H1 (cell line): ENCODE measurements around the gene CTSG. TPM values are rescaled to one million over a fixed set of nuclear protein-coding genes. Genes with fewer than 3 reads are reported as not detected.

Source experiments
- CTCF ChIA-PET: fragments of 300-600 bp; sonication (Branson Sonifier 250); formaldehyde crosslinking; loops from one replicate; lab custom pipeline; 2021; ENCODE audit not compliant: partially characterized antibody; lab: Charles Lee
- POLR2A ChIA-PET: fragments of 300-600 bp; sonication (Branson Sonifier 250); formaldehyde crosslinking; loops from one replicate; lab custom pipeline; 2021; ENCODE audit warnings: inconsistent platforms; ENCODE audit not compliant: partially characterized antibody; lab: Charles Lee
- DNase-seq, 2 experiments: peaks; one replicate each; pipeline versions ENCODE4 v3.0.0 to v3.0.0-alpha.2; 2010 to 2022; ENCODE audit warnings: low spot score in 2 of 2, low read depth in 1 of 2, mixed read lengths in 1 of 2
- FAIRE-seq: peaks from 2 replicates; lab custom pipeline; 2011; peaks lifted over from hg19 to GRCh38; lab: Jason Lieb, UNC
- H2AFZ ChIP-seq: 2 replicates; pipeline ENCODE4 v1.8.1; 2012; ENCODE audit warnings: low read length, inconsistent platforms
- H2AK5ac ChIP-seq: 2 replicates; pipeline ENCODE4 v1.6.1; 2013; ENCODE audit warnings: low read depth, low read length
- H2BK120ac ChIP-seq: replicated peaks from 2 replicates; pipeline ENCODE3; 2013; ENCODE audit warnings: low read depth, low read length, inconsistent platforms
- H2BK12ac ChIP-seq: 2 replicates; pipeline ENCODE4 v1.6.1; 2013; ENCODE audit warnings: low read depth, low read length
- H2BK15ac ChIP-seq: 2 replicates; pipeline ENCODE4 v1.6.1; 2013; ENCODE audit warnings: low read length
- H2BK20ac ChIP-seq: 2 replicates; pipeline ENCODE4 v1.6.1; 2013; ENCODE audit warnings: low read length
- H2BK5ac ChIP-seq: 2 replicates; pipeline ENCODE4 v1.6.1; 2013; ENCODE audit warnings: low read depth, low read length
- H3K14ac ChIP-seq: 2 replicates; pipeline ENCODE4 v1.6.1; 2013; ENCODE audit warnings: inconsistent platforms; ENCODE audit not compliant: insufficient read length
- H3K18ac ChIP-seq: 2 replicates; pipeline ENCODE4 v1.6.1; 2013; ENCODE audit warnings: low read length; ENCODE audit errors: extremely low read depth
- H3K23ac ChIP-seq: 2 replicates; pipeline ENCODE4 v1.6.1; 2013; ENCODE audit warnings: inconsistent platforms; ENCODE audit not compliant: insufficient read length
- H3K23me2 ChIP-seq: 2 replicates; pipeline ENCODE4 v1.6.1; 2013; ENCODE audit warnings: low read depth, low read length
- H3K27ac ChIP-seq: 2 replicates; pipeline ENCODE4 v1.6.1; 2011; ENCODE audit warnings: low read depth, low read length, inconsistent platforms
- H3K27me3 ChIP-seq, 4 experiments: replicated peaks in 1 of 4; 1 replicate in 1 of 4; 2 replicates in 3 of 4; pipeline versions ENCODE4 v1.6.1 to v1.8.1; 2011 to 2013; ENCODE audit warnings: low read length in 3 of 4, mild to moderate bottlenecking in 3 of 4, inconsistent platforms in 2 of 4, mixed read lengths in 2 of 4, moderate library complexity in 1 of 4; ENCODE audit not compliant: control insufficient read depth in 3 of 4, insufficient read depth in 3 of 4; ENCODE audit errors: extremely low read depth in 1 of 4
- H3K36me3 ChIP-seq, 4 experiments: 2 replicates each; pipeline versions ENCODE4 v1.6.1 to v1.8.1; 2011 to 2013; ENCODE audit warnings: mild to moderate bottlenecking in 4 of 4, low read length in 3 of 4, moderate library complexity in 2 of 4, control low read depth in 1 of 4, inconsistent platforms in 1 of 4; ENCODE audit not compliant: insufficient read depth in 4 of 4, control insufficient read depth in 2 of 4
- H3K4ac ChIP-seq: replicated peaks from 2 replicates; pipeline ENCODE3; 2013; ENCODE audit warnings: low read length, low read depth, mixed read lengths, inconsistent platforms; ENCODE audit not compliant: insufficient read length
- H3K4me1 ChIP-seq, 4 experiments: replicated peaks in 1 of 4; 1 replicate in 1 of 4; 2 replicates in 3 of 4; pipeline versions ENCODE4 v1.6.1 to v1.8.1; 2011 to 2013; ENCODE audit warnings: low read length in 3 of 4, inconsistent platforms in 2 of 4, mixed read lengths in 1 of 4; ENCODE audit not compliant: insufficient read depth in 4 of 4, control insufficient read depth in 3 of 4
- H3K4me2 ChIP-seq, 2 experiments: 2 replicates each; pipeline versions ENCODE4 v1.6.1 to v1.8.1; 2011 to 2013; ENCODE audit warnings: low read depth in 2 of 2, low read length in 2 of 2, control low read depth in 1 of 2, inconsistent platforms in 1 of 2, mild to moderate bottlenecking in 1 of 2; ENCODE audit not compliant: insufficient read depth in 1 of 2
- H3K4me3 ChIP-seq, 4 experiments: fragments of 200-600, 300-600 bp in 1 of 4; sonication (generic), shearing (Covaris generic), sonication (Bioruptor Twin) in 1 of 4; 2 replicates each; pipeline versions ENCODE4 v1.5.1 to v1.8.1; 2011 to 2016; ENCODE audit warnings: low read length in 4 of 4, low read depth in 3 of 4, control low read depth in 2 of 4, inconsistent platforms in 2 of 4, mild to moderate bottlenecking in 2 of 4, mixed read lengths in 1 of 4, moderate library complexity in 1 of 4; ENCODE audit not compliant: insufficient read depth in 2 of 4; ENCODE audit errors: extremely low read depth in 1 of 4
- H3K56ac ChIP-seq: replicated peaks from 2 replicates; pipeline ENCODE3; 2013; ENCODE audit warnings: low read depth, mild to moderate bottlenecking, mixed read lengths, low read length, inconsistent platforms; ENCODE audit not compliant: insufficient read length
- H3K79me1 ChIP-seq: 2 replicates; pipeline ENCODE4 v1.6.1; 2013; ENCODE audit warnings: low read depth, low read length, control low read depth
- H3K79me2 ChIP-seq, 2 experiments: 2 replicates each; pipeline versions ENCODE4 v1.6.1 to v1.8.1; 2012 to 2013; ENCODE audit warnings: low read length in 2 of 2, mild to moderate bottlenecking in 2 of 2, inconsistent platforms in 1 of 2; ENCODE audit not compliant: insufficient read depth in 2 of 2, control insufficient read depth in 1 of 2
- H3K9ac ChIP-seq, 4 experiments: replicated peaks in 1 of 4; 1 replicate in 1 of 4; 2 replicates in 3 of 4; pipeline versions ENCODE4 v1.6.1 to v1.8.1; 2011 to 2013; ENCODE audit warnings: low read depth in 3 of 4, low read length in 3 of 4, control low read depth in 2 of 4, mild to moderate bottlenecking in 2 of 4, moderate library complexity in 2 of 4, inconsistent platforms in 1 of 4; ENCODE audit errors: extremely low read depth in 1 of 4
- H3K9me3 ChIP-seq, 2 experiments: 2 replicates each; pipeline versions ENCODE4 v1.6.1 to v1.8.1; 2012 to 2013; ENCODE audit warnings: mild to moderate bottlenecking in 2 of 2, moderate library complexity in 2 of 2, control low read depth in 1 of 2, inconsistent platforms in 1 of 2, low read depth in 1 of 2, low read length in 1 of 2, mixed read lengths in 1 of 2; ENCODE audit not compliant: insufficient read depth in 2 of 2
- H4K20me1 ChIP-seq, 2 experiments: replicated peaks in 1 of 2; 2 replicates each; pipeline versions ENCODE3 to v1.8.1; 2011 to 2013; ENCODE audit warnings: inconsistent platforms in 2 of 2, low read length in 2 of 2, mild to moderate bottlenecking in 1 of 2; ENCODE audit not compliant: insufficient read depth in 2 of 2, control insufficient read depth in 1 of 2
- H4K5ac ChIP-seq: 2 replicates; pipeline ENCODE4 v1.6.1; 2013; ENCODE audit warnings: low read length, low read depth, mixed read lengths, inconsistent platforms; ENCODE audit not compliant: insufficient read length
- H4K8ac ChIP-seq: 2 replicates; pipeline ENCODE4 v1.8.0; 2013; ENCODE audit warnings: mild to moderate bottlenecking, moderate library complexity, low read length, inconsistent platforms; ENCODE audit not compliant: insufficient read depth; ENCODE audit errors: extremely low read depth
- H4K91ac ChIP-seq: replicated peaks from 2 replicates; pipeline ENCODE3; 2013; ENCODE audit warnings: low read length, mixed read lengths, inconsistent platforms; ENCODE audit not compliant: insufficient read length
- BRCA1 ChIP-seq: IDR thresholded peaks from 2 replicates; pipeline ENCODE4 v1.6.1; 2012; ENCODE audit warnings: low read depth, low read length, improper control_type of control experiment
- CEBPB ChIP-seq: IDR thresholded peaks from 2 replicates; pipeline ENCODE4 v1.6.1; 2012; ENCODE audit warnings: low read depth, low read length
- HDAC6 ChIP-seq: IDR thresholded peaks from one replicate; pipeline ENCODE4 v1.7.1; 2012; ENCODE audit warnings: low read depth, mild to moderate bottlenecking, inconsistent platforms, low read length, moderate library complexity
- JUND ChIP-seq: IDR thresholded peaks from 2 replicates; pipeline ENCODE4 v1.6.1; 2011; ENCODE audit warnings: mild to moderate bottlenecking, improper control_type of control experiment, low read length
- RAD21 ChIP-seq, 2 experiments: IDR thresholded peaks in 1 of 2; conservative IDR thresholded peaks in 1 of 2; 2 replicates each; pipeline ENCODE4 v1.6.1; 2011; ENCODE audit warnings: low read depth in 2 of 2, low read length in 2 of 2, improper control_type of control experiment in 1 of 2, inconsistent platforms in 1 of 2, mild to moderate bottlenecking in 1 of 2, moderate library complexity in 1 of 2
- RXRA ChIP-seq: IDR thresholded peaks from 2 replicates; pipeline ENCODE4 v1.6.1; 2011; ENCODE audit warnings: low read depth, mild to moderate bottlenecking, low read length, moderate library complexity; ENCODE audit not compliant: insufficient read depth
- SP2 ChIP-seq: IDR thresholded peaks from 2 replicates; pipeline ENCODE4 v1.6.1; 2012; ENCODE audit warnings: mild to moderate bottlenecking, low read length, inconsistent platforms
- SP4 ChIP-seq: IDR thresholded peaks from 2 replicates; pipeline ENCODE4 v1.6.1; 2012; ENCODE audit warnings: low read length, inconsistent platforms
- TCF12 ChIP-seq: IDR thresholded peaks from 2 replicates; pipeline ENCODE4 v1.6.1; 2011; ENCODE audit warnings: low read depth, mild to moderate bottlenecking, low read length
- TEAD4 ChIP-seq: IDR thresholded peaks from 2 replicates; pipeline ENCODE4 v1.6.1; 2012; ENCODE audit warnings: low read depth, low read length, inconsistent platforms, mixed read lengths
- WGBS, 2 experiments: shearing (Covaris generic) in 1 of 2; methylation state at CpG; one replicate each; pipeline versions ENCODE4 v1.1.6 to v1.1.7; 2013 to 2015; ENCODE audit warnings: low lambda C conversion rate in 2 of 2, mixed read lengths in 2 of 2, inconsistent platforms in 1 of 2, low coverage in 1 of 2, missing lambda C conversion rate in 1 of 2; ENCODE audit not compliant: insufficient replicate concordance in 2 of 2, insufficient coverage in 1 of 2, insufficient read length in 1 of 2; ENCODE audit errors: extremely low coverage in 1 of 2, missing lambda C conversion rate in 1 of 2; 5-methylcytosine and 5-hydroxymethylcytosine counted together
- polyA plus RNA-seq, 7 experiments: library from polyadenylated mRNA; depleted of rRNA in 3 of 7; stranded (reverse) in 5 of 7; unstranded in 2 of 7; fragments of >200 nt in 5 of 7; fragments of 200-250 nt in 2 of 7; gene quantifications; 1 replicate in 5 of 7; 2 replicates in 1 of 7; 4 replicates in 1 of 7; pipeline versions ENCODE4 v1.2.1 to v1.2.3, GENCODE V29; 2011 to 2013; ENCODE audit warnings: missing spikeins in 2 of 7, mixed read lengths in 2 of 7
- total RNA-seq: library from RNA; stranded (reverse); fragmentation: NEBNext Ultra II Directional; extraction: Animal tissue kit (Norgen Biotek cat#: 25700); gene quantifications from 2 replicates; pipeline ENCODE4 v1.2.1, GENCODE V29; 2021

Gene CTSG
- total and polyA plus RNA-seq, 2 of the 8 experiments (the other 6 are each of a cell fraction or from before 2014, with no cell fraction given) = not detected

GRCh38 chr14:24565766-24566165, 10.3 kb downstream of the CTSG start:
- Histone ChIP-seq H3K4me2 (no peak overlapping the region), H3K18ac (no peak overlapping the region), H4K5ac (no peak overlapping the region), H4K91ac (no peak overlapping the region), H2AK5ac (no peak overlapping the region), H2BK15ac (no peak overlapping the region), H3K27me3 (no peaks in the 10 kb centered on the region), H4K20me1 (no peaks in the 10 kb centered on the region), H3K14ac (no peak overlapping the region), H3K79me1 (no peaks in the 10 kb centered on the region), H3K27ac (no peak overlapping the region), H3K79me2 (no peaks in the 10 kb centered on the region), H3K9ac (no peak overlapping the region), H2BK120ac (no peak overlapping the region), H3K36me3 (no peaks in the 10 kb centered on the region), H3K4me1 (no peaks in the 10 kb centered on the region), H3K4ac (no peak overlapping the region), H2BK20ac (no peak overlapping the region), H3K56ac (no peak overlapping the region), H2BK12ac (no peak overlapping the region), H2BK5ac (no peak overlapping the region), H3K9me3 (peaks cover 40 to 45% of the 10 kb centered on the region in 2 experiments; a peak in 3 of 4 replicates), H2AFZ (no peak overlapping the region), H3K23me2 (no peaks in the 10 kb centered on the region), H3K23ac (no peak overlapping the region), H4K8ac (no peak overlapping the region), H3K4me3 (no peak overlapping the region)
- DNase-seq = no peak
- ChIA-PET CTCF (no interaction called here), POLR2A (no interaction called here)
- TF ChIP-seq TEAD4 (no peak), SP4 (no peak), SP2 (no peak), BRCA1 (no peak), RXRA (no peak), TCF12 (no peak), JUND (no peak), HDAC6 (no peak), RAD21 (IDR thresholded peaks at IDR 0.05 in 1 of 2, conservative IDR thresholded peaks at IDR 0.05 in 1 of 2; ENCODE audit: low read depth in 2 of 2, low read length in 2 of 2) (no peak), CEBPB (no peak)
- WGBS, 2 experiments = 74% methylated on average over 2 of the region's 2 CpGs; no CpG with 5 or more reads in 1 of the 2 experiments
- FAIRE-seq = no peak
